Loucy (cell line): ENCODE results near the gene LOC128125822.

Experiments used
- EZH2phosphoT487 ChIP-seq: fragments of 200-600 bp; IDR thresholded peaks from 2 replicates; pipeline ENCODE4 v1.6.1; 2018; ENCODE audit warnings: antibody characterized with exemption, mild to moderate bottlenecking, moderate library complexity, borderline replicate concordance
- TF ChIP-seq, protein P1 (sequence below): fragments of 200-600 bp; sonication (generic); conservative IDR thresholded peaks from 2 replicates; pipeline ENCODE4 v1.5.1; 2014; ENCODE audit warnings: mild to moderate bottlenecking, antibody characterized with exemption, low read length

DNA sequence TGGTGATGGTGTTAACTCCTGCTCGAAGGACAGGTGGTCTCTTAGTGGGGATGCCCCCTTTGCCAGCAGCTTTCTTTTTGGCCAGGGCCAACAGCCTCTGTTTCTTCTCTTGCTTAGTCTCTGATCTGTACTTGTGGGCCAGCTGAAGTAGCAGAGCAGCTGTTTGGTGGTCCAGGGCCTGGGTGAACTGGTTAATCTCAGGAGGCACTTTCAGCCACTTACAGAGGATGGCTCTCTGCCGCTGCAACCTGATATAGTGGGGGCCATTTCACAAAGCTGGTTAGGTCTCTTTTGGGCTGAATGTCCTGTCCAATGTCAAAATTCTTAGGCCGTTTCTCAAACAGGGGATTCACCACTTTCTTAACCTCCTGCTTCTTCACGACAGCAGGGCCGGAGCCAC, 23.2 kb upstream of the LOC128125822 start:
- TF ChIP-seq, protein P1, sequence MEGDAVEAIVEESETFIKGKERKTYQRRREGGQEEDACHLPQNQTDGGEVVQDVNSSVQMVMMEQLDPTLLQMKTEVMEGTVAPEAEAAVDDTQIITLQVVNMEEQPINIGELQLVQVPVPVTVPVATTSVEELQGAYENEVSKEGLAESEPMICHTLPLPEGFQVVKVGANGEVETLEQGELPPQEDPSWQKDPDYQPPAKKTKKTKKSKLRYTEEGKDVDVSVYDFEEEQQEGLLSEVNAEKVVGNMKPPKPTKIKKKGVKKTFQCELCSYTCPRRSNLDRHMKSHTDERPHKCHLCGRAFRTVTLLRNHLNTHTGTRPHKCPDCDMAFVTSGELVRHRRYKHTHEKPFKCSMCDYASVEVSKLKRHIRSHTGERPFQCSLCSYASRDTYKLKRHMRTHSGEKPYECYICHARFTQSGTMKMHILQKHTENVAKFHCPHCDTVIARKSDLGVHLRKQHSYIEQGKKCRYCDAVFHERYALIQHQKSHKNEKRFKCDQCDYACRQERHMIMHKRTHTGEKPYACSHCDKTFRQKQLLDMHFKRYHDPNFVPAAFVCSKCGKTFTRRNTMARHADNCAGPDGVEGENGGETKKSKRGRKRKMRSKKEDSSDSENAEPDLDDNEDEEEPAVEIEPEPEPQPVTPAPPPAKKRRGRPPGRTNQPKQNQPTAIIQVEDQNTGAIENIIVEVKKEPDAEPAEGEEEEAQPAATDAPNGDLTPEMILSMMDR = no peak
- no peak for TF ChIP-seq EZH2phosphoT487
